T-helper 2 cell treated with Interferon-gamma antibody and Interleukin-4, amounts not matched to agents 100 ng/mL and 5 ng/mL, for 36 hours (primary cell): ENCODE data around the gene ODAPH. TPM values are rescaled to one million over a fixed set of nuclear protein-coding genes. Genes with fewer than 3 reads are reported as not detected.
"Not testable (repeated sequence)": the region's sequence is repeated elsewhere in the genome, so short reads cannot be mapped to it uniquely, and the experiment has no call there.

Experiments used
- intact Hi-C: fragments of 100-400 bp; cut with micrococcal nuclease; formaldehyde crosslinking; loops from one replicate; pipeline ENCODE4 v1.15.1; 2023
- total RNA-seq: library from RNA; stranded (reverse); gene quantifications from 2 replicates; pipeline ENCODE4 v1.2.3, GENCODE V29; 2022

The ODAPH gene
- 0.86 and 1.2 TPM in 2 replicates for total RNA-seq

DNA sequence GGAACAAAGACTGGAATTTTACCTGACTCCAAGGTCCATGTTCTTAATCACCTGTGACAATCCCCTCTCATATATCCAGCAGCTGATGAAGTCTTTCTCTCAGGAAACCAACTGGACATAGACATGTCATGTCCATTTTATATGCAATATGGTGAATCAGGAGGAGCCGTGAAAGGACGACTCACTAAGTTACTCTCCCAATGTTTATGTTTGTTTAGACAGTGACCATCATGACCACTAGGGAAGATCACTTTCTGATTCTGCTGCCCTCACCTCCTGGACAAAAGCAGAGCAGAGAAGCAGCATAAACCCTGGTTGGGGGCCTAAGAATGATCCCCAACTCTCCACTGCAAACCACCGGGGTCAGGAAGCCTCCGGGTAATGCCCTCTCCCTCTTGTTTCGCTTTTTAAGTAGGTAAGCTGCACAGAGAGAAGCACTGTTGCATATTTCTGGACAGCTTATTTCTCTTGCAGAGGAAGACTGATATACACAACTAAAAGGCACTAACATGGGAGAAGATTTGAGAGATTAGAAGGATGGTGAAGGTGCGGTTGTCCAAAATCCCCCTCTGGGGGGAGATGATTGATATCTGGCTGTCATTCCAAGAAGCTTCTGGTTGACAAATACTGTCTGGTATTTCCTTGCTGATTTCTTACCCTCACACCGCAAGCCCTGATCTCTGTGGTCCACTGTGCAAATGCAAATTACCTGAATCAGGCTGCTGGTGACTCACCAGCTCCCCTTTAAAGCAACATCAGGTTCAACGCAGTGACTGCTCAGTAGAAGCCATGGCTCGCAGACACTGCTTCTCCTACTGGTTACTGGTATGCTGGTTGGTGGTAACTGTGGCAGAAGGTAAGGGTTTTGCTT lies at the start of gene ODAPH:
TSS of gene ODAPH (plus strand) at position 773 of the 871 bp plus-strand sequence. CDS start at position 790, 17 bp downstream.
- intact Hi-C loops: no loop called here

DNA sequence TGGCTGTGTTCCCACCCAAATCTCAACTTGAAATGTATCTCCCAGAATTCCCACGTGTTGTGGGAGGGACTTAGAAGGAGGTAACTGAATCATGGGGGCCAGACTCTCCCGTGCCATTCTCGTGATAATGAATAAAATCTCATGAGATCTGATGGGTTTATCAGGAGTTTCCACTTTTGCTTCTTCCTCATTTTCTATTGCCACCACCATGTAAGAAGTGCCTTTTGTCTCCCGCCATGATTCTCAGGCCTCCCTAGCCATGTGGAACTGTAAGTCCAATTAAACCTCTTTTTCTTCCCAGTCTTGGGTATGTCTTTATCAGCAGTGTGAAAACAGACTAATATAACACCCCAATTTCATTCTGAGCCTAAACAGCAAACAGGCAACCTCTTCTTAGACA lies 46.3 kb upstream of the ODAPH start:
- intact Hi-C loops: not testable (repeated sequence)

DNA sequence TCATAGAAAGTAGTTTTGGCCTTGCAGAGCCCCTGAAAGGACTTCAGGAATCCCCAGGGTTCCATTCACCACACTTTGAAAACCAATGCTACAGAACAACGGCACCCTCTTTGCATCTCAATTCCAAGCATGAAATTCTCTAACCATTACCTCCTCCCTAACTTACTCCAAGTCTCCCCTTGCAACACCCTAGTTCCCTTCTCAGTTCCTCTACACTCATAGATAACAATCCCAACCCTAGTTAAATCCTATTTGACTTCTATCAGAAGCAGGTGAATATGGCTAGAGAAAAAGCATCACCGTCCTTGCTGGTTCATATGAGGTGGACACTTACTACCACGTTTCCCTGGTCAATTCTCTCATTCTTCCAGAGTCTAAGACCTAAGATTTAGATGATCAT lies 44.0 kb upstream of the ODAPH start:
- intact Hi-C loops: no loop called here

GRCh38 chr4:75512386-75513211 lies 43.3 kb upstream of the ODAPH start:
- intact Hi-C loops: no loop called here

GRCh38 chr4:75513526-75514130 lies 42.2 kb upstream of the ODAPH start:
- intact Hi-C loops: loop anchor here (1.0 to 2.0 kb wide), 5 partner anchors 23 to 635 kb away; partner anchors contain the start of genes G3BP2, NUP54 and USO1

GRCh38 chr4:75514131-75514948 lies 41.5 kb upstream of the ODAPH start, which contains the start of the genes RCHY1 and THAP6:
RCHY1 (minus strand) TSS chr4:75514403; CDS start chr4:75514286, 117 bp downstream.
THAP6 (plus strand) TSS chr4:75514473; CDS start chr4:75515453, 980 bp downstream.
- intact Hi-C loops: loop anchor here (1.0 to 2.0 kb wide), 5 partner anchors 24 to 634 kb away; partner anchors contain the start of genes G3BP2, NUP54 and USO1

DNA sequence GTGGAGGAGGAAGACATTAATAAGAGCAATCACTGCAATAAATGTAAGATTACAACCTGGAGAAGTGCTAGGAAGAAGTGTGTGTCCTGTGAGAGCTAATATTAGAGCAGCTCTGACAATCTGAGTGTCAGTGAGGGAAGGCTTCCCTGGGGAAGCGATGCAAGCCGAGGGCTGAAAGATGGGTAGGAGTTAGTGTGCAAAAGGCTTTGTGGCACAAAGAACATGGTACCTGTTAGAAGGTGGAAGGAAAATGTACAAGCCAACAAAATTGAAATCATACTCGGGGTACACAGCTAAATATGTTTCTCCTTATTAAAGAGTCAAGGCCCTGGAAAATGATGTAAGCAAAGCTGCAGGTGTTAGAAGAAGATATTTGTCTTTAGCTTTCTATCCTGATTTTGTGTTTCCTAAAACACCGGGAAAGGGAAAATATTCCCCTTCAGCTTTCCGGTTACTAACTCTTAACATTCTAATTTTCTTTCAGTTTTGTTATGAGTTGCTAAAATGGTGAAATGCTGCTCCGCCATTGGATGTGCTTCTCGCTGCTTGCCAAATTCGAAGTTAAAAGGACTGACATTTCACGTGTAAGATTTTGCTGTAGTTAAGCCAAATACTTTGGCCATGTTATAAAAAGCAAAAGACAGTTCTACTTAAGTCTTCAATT lies 40.8 kb upstream of the ODAPH start:
- intact Hi-C loops: loop anchor here (1.0 to 2.0 kb wide), 5 partner anchors 24 to 633 kb away; partner anchors contain the start of genes G3BP2, NUP54 and USO1

DNA sequence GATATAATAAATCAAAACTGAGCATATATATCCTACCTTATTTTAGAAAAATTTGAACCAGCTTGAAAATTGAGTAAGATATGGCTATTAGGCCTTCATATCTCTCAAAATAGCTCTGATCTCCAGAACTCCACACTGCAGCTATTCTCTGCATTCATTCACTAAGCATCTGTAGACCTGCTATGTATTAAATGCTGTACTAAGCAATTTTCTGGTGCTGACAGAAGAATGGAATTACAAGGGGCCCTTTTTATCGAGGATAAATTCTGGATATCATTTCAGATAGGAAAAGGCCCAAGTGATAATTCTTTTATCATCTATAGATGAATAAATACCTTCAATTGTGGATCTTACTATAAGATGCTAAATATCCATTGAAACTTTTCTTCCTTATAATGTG lies 39.7 kb upstream of the ODAPH start:
- intact Hi-C loops: no loop called here

DNA sequence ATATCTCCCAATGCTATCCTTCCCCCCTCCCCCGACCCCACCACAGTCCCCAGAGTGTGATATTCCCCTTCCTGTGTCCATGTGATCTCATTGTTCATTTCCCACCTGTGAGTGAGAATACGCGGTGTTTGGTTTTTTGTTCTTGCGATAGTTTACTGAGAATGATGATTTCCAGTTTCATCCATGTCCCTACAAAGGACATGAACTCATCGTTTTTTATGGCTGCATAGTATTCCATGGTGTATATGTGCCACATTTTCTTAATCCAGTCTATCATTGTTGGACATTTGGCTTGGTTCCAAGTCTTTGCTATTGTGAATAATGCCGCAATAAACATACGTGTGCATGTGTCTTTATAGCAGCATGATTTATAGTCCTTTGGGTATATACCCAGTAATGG lies 36.4 kb upstream of the ODAPH start:
- intact Hi-C loops: not testable (repeated sequence)

- intact Hi-C loops: no loop called here
Observed at GRCh38 chr4:75525086-75525485, 30.8 kb upstream of the ODAPH start.

DNA sequence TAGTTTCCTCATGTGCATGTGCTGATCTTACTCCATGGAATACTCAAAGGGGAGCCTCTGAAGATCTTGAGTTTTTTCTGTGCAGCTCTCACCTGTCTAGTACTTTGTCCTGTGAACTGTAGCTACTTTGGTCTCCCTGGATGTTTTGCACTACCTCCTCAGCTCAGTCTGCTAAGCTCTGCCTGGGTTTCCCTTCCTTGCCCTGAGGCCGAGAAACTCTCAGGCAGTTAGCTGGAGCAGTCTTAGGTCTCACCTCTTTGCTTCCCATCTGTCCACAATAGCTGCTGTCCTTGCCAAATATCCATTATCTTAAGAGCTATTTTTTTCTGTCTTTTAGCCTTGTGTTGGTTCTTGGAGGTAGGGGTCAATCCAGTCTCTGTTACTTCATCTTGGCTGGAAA lies 30.0 kb upstream of the ODAPH start:
- intact Hi-C loops: no loop called here

DNA sequence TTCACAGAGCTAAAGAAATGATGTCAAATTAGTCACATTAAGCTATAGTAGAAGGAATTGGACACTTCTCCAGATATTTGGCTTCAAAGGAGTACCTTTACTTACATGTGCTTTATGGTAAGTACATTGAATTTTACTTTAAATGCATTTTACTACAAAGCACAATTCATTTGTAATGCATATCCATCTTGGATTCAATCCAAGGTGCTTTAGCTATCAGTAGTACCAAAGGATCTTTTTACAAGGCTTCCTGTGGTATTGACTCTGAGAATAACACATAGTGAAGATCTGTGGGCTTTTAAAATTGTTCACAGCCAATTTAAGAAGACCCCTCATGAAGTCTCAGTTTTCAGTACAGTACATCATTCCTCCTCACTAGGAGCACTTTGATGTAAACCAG lies 28.4 kb upstream of the ODAPH start:
- intact Hi-C loops: no loop called here

DNA sequence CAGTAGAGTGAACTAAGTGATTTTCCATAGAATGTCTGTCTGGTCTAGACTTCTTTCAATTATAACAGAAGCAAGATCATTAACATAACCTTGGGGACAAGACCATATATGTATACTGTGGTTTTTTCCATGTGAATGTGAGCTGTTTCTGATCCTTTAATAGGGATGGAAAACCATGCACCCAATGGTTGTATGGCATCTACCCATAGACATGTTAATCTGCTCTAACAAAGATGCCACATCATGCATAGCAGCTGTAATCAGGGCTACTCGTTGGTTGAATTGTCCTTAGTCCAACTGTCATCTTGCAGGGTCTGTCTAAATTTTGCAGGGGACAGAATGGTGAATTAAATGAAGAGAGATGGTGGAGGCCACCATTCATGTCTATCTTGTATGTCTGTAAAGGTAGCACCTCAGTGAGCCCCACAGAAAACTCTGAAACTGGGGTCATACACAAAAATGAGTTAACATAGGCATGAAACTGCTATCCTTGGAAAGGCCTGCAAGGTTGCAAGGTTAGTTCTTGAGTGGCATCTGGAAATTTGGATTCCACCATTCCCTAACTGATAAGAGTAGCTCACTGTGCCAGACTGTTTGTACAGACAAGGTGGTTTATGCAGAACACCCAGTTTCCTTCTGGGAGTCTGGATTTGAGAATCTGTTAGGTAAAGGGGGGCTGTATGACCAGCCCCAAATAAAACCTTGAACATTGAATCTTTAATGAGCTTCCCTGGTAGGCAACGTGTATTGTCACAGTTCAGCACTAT lies 25.1 kb upstream of the ODAPH start:
- intact Hi-C loops: no loop called here

DNA sequence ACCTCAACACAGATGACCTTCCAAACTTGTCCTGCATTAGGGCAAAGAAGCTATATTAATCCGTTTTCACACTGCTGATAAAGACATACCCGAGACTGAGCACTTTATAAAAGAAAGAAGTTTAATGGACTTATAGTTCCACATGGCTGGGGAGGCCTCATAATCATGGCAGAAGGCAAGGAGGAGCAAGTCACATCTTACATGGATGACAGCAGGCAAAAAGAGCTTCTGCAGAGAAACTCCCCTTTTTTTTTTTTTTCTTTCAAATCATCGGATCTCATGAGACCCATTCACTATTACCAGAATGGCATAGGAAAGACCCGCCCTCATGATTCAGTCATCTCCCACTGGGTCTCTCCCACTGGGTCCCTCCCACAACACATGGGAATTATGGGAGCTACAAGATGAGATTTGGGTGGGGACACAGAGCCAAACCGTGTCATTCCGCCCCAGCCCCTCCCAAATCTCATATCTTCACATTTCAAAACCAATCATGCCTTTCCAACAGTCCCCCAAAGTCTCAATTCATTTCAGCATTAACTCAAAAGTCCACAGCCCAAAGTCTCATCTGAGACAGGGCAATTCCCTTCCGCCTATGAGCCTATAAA lies 24.2 kb upstream of the ODAPH start:
- intact Hi-C loops: not testable (repeated sequence)

GRCh38 chr4:75533339-75533887 lies 22.5 kb upstream of the ODAPH start:
- intact Hi-C loops: not testable (repeated sequence)

GRCh38 chr4:75533926-75534325 lies 21.9 kb upstream of the ODAPH start:
- intact Hi-C loops: not testable (repeated sequence)

GRCh38 chr4:75537308-75537707 lies 18.6 kb upstream of the ODAPH start:
- intact Hi-C loops: not testable (repeated sequence)

DNA sequence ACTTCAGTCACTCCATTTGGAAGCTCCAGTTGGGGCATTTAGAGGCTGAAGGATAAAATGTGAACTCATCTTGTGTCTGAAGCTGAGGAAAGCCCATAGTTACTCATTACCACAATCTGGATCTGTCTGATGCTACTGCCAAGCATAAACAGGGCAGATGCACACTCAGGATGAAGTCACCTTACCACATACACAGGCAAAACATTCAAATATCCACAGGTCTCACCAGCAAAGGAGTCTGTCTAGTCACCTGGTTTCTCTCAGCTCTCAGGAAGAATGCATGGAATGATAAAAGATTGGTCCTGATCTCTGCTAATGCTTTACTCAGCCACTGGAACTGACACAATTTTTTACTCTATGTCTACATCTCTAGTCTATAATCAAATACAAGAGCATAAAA lies 13.0 kb upstream of the ODAPH start:
- intact Hi-C loops: no loop called here
